HG03571 (cell line): ENCODE measurements around the gene ZC3H7A.

Experiments
- ATAC-seq: cut with Tn5 transposase; IDR thresholded peaks from one replicate; pipeline ENCODE4 v1.9.1; 2021; ENCODE audit not compliant: unreplicated experiment

ZC3H7A gene

GRCh38 chr16:11740567-11740966, 56.5 kb downstream of the ZC3H7A start:
- no peak for ATAC-seq

DNA sequence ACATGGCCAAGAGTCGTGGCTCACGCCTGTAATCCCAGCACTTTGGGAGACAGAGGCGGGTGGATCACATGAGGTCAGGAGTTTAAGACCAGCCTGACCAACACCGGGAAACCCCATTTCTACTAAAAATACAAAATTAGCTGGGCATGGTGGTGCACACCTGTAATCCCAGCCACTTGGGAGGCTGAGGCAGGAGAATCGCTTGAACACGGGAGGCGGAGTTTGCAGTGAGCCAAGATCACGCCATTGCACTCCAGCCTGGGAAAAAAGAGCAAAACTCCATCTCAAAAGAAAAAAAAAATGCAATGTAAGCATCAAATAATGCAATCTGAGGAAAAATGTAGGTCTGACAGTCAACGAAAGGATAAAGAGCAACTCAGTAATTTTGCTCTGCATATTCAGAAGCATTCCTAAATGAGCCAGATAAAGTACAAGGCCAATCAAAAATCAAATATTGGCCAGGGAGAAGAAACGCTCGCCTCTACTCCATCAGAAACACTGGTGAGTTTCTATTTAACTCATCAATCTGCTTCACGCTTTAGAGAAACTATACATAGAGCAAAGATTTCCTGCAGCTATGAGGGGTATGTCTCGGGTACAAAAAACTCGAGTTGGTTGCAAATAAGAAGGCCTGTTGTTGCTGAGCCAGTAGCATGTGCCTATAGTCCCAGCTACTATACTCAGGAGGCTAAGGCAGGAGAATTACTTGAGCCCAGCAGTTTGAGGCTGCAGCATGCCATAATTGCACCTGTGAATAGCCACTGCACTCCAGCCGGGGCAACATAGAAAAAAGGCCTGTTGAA, 58.1 kb downstream of the ZC3H7A start:
- ATAC-seq: no peak

GRCh38 chr16:11737713-11738112, 59.3 kb downstream of the ZC3H7A start:
- no peak for ATAC-seq

- no peak for ATAC-seq
Observed at GRCh38 chr16:11736903-11737302, 60.2 kb downstream of the ZC3H7A start.

- ATAC-seq: no peak
Observed at GRCh38 chr16:11735787-11736186, 61.3 kb downstream of the ZC3H7A start.

DNA sequence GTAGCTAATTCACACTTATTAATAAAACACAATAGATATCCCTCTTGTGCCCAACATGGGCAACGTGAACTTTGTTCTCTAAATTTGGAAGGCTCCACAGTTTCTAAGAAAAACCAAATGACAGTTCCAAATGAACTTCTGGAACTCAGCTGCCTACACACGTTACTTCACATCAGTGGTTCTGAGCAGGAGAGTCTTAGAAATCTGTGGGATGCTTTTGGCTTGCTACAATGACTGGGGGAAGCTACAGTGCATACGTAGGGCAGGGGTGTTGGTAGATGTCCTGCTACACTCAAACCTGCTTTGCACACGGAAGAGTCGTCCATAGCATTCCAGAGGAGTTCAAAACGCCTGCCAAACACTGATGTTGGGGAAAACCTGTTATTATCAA, 62.4 kb downstream of the ZC3H7A start:
- ATAC-seq: no peak

DNA sequence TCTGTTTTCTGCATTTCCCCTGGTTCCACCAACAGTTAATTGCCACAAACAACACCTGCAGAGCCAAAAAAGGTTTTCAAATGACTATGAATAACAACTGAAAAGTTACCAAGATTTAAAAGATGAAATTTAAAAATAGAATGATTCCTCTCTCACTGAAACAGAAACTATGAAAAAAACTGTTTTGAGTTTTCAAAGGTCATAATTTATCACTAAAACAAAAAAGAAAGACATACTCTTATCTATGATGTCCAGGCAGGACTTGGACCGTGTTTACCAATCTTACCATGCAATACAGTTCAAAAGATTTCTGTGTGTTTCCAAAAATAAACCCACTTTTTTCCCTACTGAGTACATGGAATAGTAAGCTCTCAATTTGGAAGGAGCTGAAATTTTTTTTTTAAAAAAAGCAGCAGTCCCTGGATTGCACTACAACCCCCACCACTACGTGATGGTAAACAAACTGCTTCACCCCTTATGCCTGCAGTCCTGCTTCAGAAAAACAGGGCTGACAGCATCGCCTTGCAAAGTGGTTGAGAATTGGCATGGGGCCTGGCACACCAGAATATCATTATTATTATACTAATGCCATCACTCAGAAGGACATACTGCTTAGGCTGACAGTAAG, 62.9 kb downstream of the ZC3H7A start:
- no peak for ATAC-seq

GRCh38 chr16:11731222-11731621, 65.8 kb downstream of the ZC3H7A start:
- no peak for ATAC-seq

DNA sequence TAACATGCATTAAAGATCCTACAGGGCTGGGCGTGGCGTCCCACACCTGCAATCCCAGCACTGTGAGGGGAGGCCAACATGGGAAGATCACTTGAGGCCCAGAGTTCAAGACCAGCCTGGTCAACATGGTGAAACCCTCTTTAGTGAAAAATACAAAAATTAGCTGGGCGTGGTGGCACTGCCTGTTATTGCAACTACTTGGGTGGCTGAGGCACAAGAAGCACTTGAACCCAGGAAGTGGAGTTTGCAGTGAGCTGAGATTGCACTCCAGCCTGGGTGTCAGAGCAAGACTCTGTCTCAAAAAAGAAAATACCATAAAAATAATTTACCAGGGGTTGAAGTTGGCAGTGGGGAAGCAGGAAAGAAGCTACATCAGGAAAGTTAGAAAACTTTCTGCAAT, 67.3 kb downstream of the ZC3H7A start:
- no peak for ATAC-seq

- no peak for ATAC-seq
Observed at GRCh38 chr16:11727796-11728543, 69.1 kb downstream of the ZC3H7A start.

DNA sequence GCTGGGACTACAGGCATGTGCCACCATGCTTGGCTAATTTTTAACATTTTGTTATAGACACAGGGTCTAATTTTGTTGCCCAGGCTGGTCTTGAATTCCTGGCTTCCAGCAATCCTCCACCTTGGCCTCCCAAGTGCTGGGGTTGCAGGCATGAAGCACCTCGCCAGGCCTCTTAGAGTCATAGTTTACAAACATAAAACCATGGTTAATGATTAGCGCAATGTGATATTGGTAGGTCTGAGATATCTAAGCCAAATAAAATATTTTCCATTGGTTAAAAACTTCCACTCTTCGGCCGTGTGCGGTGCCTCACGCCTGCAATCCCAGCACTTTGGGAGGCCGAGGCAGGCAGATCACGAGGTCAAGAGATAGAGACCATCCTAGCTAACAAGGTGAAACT, 71.0 kb downstream of the ZC3H7A start:
- no peak for ATAC-seq

GRCh38 chr16:11725457-11725856, 71.6 kb downstream of the ZC3H7A start:
- no peak for ATAC-seq

DNA sequence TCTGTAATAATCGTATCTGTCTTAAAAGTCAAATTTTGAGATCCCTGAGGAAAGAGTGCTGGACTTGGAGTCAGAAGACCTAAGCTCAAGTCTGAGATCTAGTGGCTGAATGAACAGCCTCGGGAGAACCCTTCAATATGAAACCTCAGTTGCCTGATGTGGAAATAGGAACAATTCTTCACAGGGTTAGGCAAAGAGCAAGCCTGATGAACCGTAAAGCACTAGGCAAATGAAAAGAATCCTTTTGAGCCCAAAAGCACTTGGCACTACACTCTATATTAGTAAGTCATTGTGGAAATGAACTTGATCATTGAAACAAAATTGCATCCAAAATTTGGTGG, 74.6 kb downstream of the ZC3H7A start:
- no peak for ATAC-seq

- no peak for ATAC-seq
Observed at GRCh38 chr16:11721781-11722467, 75.1 kb downstream of the ZC3H7A start.

- no peak for ATAC-seq
Observed at GRCh38 chr16:11719762-11720161, 77.3 kb downstream of the ZC3H7A start.

- no peak for ATAC-seq
Observed at GRCh38 chr16:11719171-11719570, 77.9 kb downstream of the ZC3H7A start.

DNA sequence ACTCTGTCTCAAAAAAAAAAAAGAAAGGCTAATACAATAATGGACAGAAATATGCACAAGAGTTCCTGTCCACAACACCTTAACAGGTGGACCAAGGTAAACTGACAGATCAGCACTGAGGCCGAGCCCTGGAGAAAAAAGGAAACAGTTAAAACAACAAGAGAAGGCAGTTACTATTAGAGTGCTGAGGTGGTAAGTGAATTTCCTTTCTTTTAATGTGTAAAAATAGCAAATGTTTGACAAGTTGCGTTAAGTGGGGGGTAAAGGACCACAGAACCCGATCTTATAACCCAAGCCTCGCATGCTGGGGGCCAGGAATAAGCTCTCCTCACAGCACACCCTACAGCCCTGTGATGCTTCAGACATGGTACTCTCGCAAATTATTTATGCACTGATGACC, 79.2 kb downstream of the ZC3H7A start:
- ATAC-seq: no peak

DNA sequence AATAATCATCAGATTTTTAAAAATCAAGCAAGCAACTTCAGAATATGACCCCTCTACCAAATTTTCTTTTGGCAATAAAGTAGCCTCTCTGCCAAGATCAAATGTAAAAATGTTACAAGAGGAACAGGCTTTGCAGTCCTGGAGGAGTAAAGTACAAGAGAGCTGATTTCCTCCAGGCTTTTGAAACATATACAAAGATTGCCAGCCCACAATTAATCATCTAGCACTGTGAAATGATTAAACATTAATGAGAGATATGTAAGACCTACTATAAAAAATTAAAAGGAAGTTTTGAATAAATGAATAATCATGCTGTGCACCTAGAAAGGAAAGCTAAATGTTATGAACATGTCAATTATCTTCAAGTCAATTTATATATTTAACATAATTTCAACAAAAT, 80.7 kb downstream of the ZC3H7A start:
- no peak for ATAC-seq

GRCh38 chr16:11715246-11715947, 81.7 kb downstream of the ZC3H7A start:
- no peak for ATAC-seq

GRCh38 chr16:11712122-11712521, 84.9 kb downstream of the ZC3H7A start:
- ATAC-seq: no peak

DNA sequence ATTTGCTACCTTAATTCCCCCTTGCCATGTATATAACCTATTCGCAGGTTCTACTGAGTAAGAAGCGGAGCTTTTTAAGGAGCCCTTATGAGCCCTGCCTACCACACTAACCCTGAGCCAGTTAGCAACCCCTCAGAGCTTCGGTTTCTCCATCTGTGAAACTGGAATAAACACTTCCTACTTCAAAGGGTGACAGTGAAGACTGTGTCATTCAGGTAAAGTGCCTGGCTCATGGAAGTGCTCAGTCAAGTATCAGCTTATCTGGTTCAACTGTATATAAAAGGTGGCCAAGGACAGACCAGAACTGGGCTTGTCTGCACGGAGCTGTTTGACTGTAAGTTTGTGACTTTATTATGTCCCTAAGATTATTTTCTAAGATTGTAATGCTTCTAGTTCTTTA, 85.4 kb downstream of the ZC3H7A start:
- ATAC-seq: no peak
